Kidney (tissue), 14 donors: ENCODE results near the gene HHAT. TPM values are rescaled to one million over a fixed set of nuclear protein-coding genes. Genes with fewer than 3 reads are reported as not detected.

ENCODE experiments used
- DNase-seq, 5 donors: peaks; one replicate each; pipeline ENCODE4 v3.0.0-alpha.2; 2013 to 2020
- FAIRE-seq: peaks from 2 replicates; lab custom pipeline; 2012; peaks lifted over from hg19 to GRCh38; lab: Jason Lieb, UNC
- H3K27ac ChIP-seq, 2 donors: one replicate each; pipeline ENCODE4 v1.7.0; 2013; ENCODE audit warnings: low read depth in 2 of 2, low read length in 2 of 2, inconsistent platforms in 1 of 2
- H3K27me3 ChIP-seq: one replicate; pipeline ENCODE4 v1.7.1; 2013; ENCODE audit warnings: low read length, inconsistent platforms; ENCODE audit not compliant: control insufficient read depth, insufficient read depth
- H3K36me3 ChIP-seq, 3 donors: one replicate each; pipeline versions ENCODE4 v1.7.0 to v1.7.1; 2013; ENCODE audit warnings: low read length in 3 of 3, control low read depth in 1 of 3, inconsistent platforms in 1 of 3; ENCODE audit not compliant: insufficient read depth in 3 of 3, control insufficient read depth in 2 of 3
- H3K4me1 ChIP-seq, 3 donors: one replicate each; pipeline versions ENCODE4 v1.7.0 to v1.7.1; 2013; ENCODE audit warnings: low read length in 3 of 3, inconsistent platforms in 1 of 3, low read depth in 1 of 3; ENCODE audit not compliant: control insufficient read depth in 2 of 3, insufficient read depth in 2 of 3
- H3K4me3 ChIP-seq, 3 donors: one replicate each; pipeline versions ENCODE4 v1.7.0 to v1.8.1; 2013; ENCODE audit warnings: low read length in 3 of 3, control low read depth in 1 of 3, inconsistent platforms in 1 of 3
- H3K9ac ChIP-seq, 3 donors: one replicate each; pipeline versions ENCODE4 v1.7.0 to v1.7.1; 2013; ENCODE audit warnings: low read length in 3 of 3, control low read depth in 1 of 3, inconsistent platforms in 1 of 3
- H3K9me3 ChIP-seq, 3 donors: one replicate each; pipeline versions ENCODE4 v1.7.0 to v1.7.1; 2013; ENCODE audit warnings: low read length in 3 of 3, control low read depth in 1 of 3, inconsistent platforms in 1 of 3; ENCODE audit not compliant: control insufficient read depth in 2 of 3, insufficient read depth in 1 of 3
- CTCF ChIP-seq: IDR thresholded peaks from 3 replicates; pipeline ENCODE4 v1.5.1; 2012; ENCODE audit warnings: mild to moderate bottlenecking, moderate library complexity, borderline replicate concordance; ENCODE audit not compliant: insufficient read depth; ENCODE audit errors: extremely low read depth
- intact Hi-C: fragments of 100-400 bp; cut with DNase I; formaldehyde crosslinking; loops from one replicate; pipeline ENCODE4 v1.11.1; 2022
- polyA plus RNA-seq: library from polyadenylated mRNA; stranded (reverse); fragments of 350-450 nt; fragmentation: Illumina TruSeq; extraction: RNeasy Lipid Tissue Mini Kit (QIAGEN cat#74804); gene quantifications from one replicate; pipeline ENCODE4 v1.2.3, GENCODE V29; 2014; ENCODE audit warnings: low read depth, low replicate concordance; ENCODE audit not compliant: insufficient read depth
- total RNA-seq: library from RNA; stranded (reverse); fragmentation: NEBNext Ultra II Directional; extraction: Animal tissue kit (Norgen Biotek cat#: 25700); gene quantifications from one replicate; pipeline ENCODE4 v1.2.1, GENCODE V29; 2021
- donor health status: control.
- donor health status: control.
- donor health status: control.
- donor health status: control.
- donor health status: control.
- donor health status: DM: yes; HTN: yes; CAD: no.
- donor health status: Normal renal cell carcinoma (clear cell type).

The HHAT gene
- total and polyA plus RNA-seq, 2 donors from 2014 or later, result 5.5 to 9.7 TPM

GRCh38 chr1:210616356-210616755 lies 287.7 kb downstream of the HHAT start:
- H3K27ac ChIP-seq, result no peak overlapping the region
- no peak overlapping the region for H3K4me3 ChIP-seq
- no peaks in the 10 kb centered on the region for H3K9me3 ChIP-seq
- no peak for DNase-seq
- no peaks in the 10 kb centered on the region for H3K36me3 ChIP-seq
- no peak for TF ChIP-seq CTCF
- no peak overlapping the region for H3K9ac ChIP-seq
- intact Hi-C loops, result no loop called here
- no peaks in the 10 kb centered on the region for H3K27me3 ChIP-seq
- H3K4me1 ChIP-seq, result no peaks in the 10 kb centered on the region
- no peak for FAIRE-seq

GRCh38 chr1:210617293-210617692 lies 288.6 kb downstream of the HHAT start:
- DNase-seq (no peak), FAIRE-seq (no peak)
- Histone ChIP-seq H3K27ac (no peak overlapping the region), H3K9ac (no peak overlapping the region), H3K27me3 (no peaks in the 10 kb centered on the region), H3K9me3 (no peaks in the 10 kb centered on the region), H3K4me3 (no peak overlapping the region), H3K36me3 (no peaks in the 10 kb centered on the region), H3K4me1 (no peaks in the 10 kb centered on the region)
- no peak for TF ChIP-seq CTCF
- intact Hi-C loops, result no loop called here

- H3K27ac ChIP-seq, result no peak overlapping the region
- intact Hi-C loops, result no loop called here
- no peak for TF ChIP-seq CTCF
- no peaks in the 10 kb centered on the region for H3K27me3 ChIP-seq
- H3K4me3 ChIP-seq, result no peak overlapping the region
- DNase-seq (no peak), FAIRE-seq (no peak)
- H3K9me3 ChIP-seq, result no peaks in the 10 kb centered on the region
- no peaks in the 10 kb centered on the region for H3K36me3 ChIP-seq
- H3K4me1 ChIP-seq, result no peaks in the 10 kb centered on the region
- H3K9ac ChIP-seq, result no peak overlapping the region
Observed at GRCh38 chr1:210618369-210618768, 289.7 kb downstream of the HHAT start.

- FAIRE-seq (no peak), DNase-seq (no peak)
- intact Hi-C loops, result no loop called here
- H3K36me3 ChIP-seq, result no peaks in the 10 kb centered on the region
- no peaks in the 10 kb centered on the region for H3K27me3 ChIP-seq
- H3K4me1 ChIP-seq, result no peaks in the 10 kb centered on the region
- H3K9me3 ChIP-seq, result no peaks in the 10 kb centered on the region
- no peak overlapping the region for H3K4me3 ChIP-seq
- H3K9ac ChIP-seq, result no peak overlapping the region
- TF ChIP-seq CTCF, result no peak
- H3K27ac ChIP-seq, result no peak overlapping the region
Observed at GRCh38 chr1:210620867-210621488, 292.3 kb downstream of the HHAT start.
